Measurements from ENCODE around the gene HMGCS2.
A peak's percentile ranks its signal among the peaks of the same experiment; 100 is the strongest.

The HMGCS2 gene

GRCh38 chr1:119772298-119772697, 3.6 kb upstream of the HMGCS2 start:
- H3K27ac ChIP-seq (ENCODE audit: extremely low read depth, low read depth, low read length), result no peak overlapping the region
- POLR2A ChIA-PET, result no interaction called here
- CTCF ChIA-PET, result no interaction called here

GRCh38 chr1:119771770-119772169, 3.1 kb upstream of the HMGCS2 start:
- POLR2A ChIA-PET, result no interaction called here
- TF ChIP-seq ZNF24 (tag by site-specific recombination; IDR thresholded peaks at IDR 0.05), result no peak
- TF ChIP-seq ZNF510 (tag by site-specific recombination; IDR thresholded peaks at IDR 0.05; ENCODE audit: insufficient replicate concordance), result no peak
- no peak for TF ChIP-seq ZNF518A (tag by site-specific recombination; conservative IDR thresholded peaks at IDR 0.05; ENCODE audit: low read depth)
- TF ChIP-seq MEIS1 (CRISPR knock-in tag; IDR thresholded peaks at IDR 0.05; ENCODE audit: borderline replicate concordance), result no peak
- TF ChIP-seq GLIS1 (tag by site-specific recombination; IDR thresholded peaks at IDR 0.05), result no peak
- TF ChIP-seq PATZ1 (tag by site-specific recombination; IDR thresholded peaks at IDR 0.05), result no peak
- no peak for TF ChIP-seq MYNN (tag by site-specific recombination; IDR thresholded peaks at IDR 0.05; ENCODE audit: borderline replicate concordance)
- TF ChIP-seq ZNF585B (tag by site-specific recombination; IDR thresholded peaks at IDR 0.05), result no peak
- TF ChIP-seq ZSCAN18 (tag by site-specific recombination; IDR thresholded peaks at IDR 0.05), result no peak
- TF ChIP-seq ZNF112 (tag by site-specific recombination; IDR thresholded peaks at IDR 0.05), result no peak
- TF ChIP-seq ZNF529 (tag by site-specific recombination; IDR thresholded peaks at IDR 0.05; ENCODE audit: insufficient replicate concordance), result no peak
- no peak for TF ChIP-seq ZNF623 (tag by site-specific recombination; IDR thresholded peaks at IDR 0.05)
- no peak for TF ChIP-seq ZNF324 (tag by site-specific recombination; IDR thresholded peaks at IDR 0.05)
- no peak for TF ChIP-seq ZBTB1 (tag by site-specific recombination; IDR thresholded peaks at IDR 0.05)
- no peak for TF ChIP-seq ZNF239 (tag by site-specific recombination; IDR thresholded peaks at IDR 0.05)
- no peak for TF ChIP-seq ZNF830 (tag by site-specific recombination; IDR thresholded peaks at IDR 0.05; ENCODE audit: low read depth)
- no peak for TF ChIP-seq ZXDB (tag by site-specific recombination; IDR thresholded peaks at IDR 0.05)
- no peak for TF ChIP-seq ZNF555 (tag by site-specific recombination; conservative IDR thresholded peaks at IDR 0.05)
- Histone ChIP-seq H3K27ac (ENCODE audit: extremely low read depth, low read depth, low read length) (no peak overlapping the region), H3K9me3 (ENCODE audit: control insufficient read depth, insufficient read depth, low read depth, low read length) (no peaks in the 10 kb centered on the region), H3K36me3 (ENCODE audit: control insufficient read depth in 2 of 2, insufficient read depth in 1 of 2, low read length in 2 of 2) (no peaks in the 10 kb centered on the region), H3K4me3 (ENCODE audit: low read depth, low read length) (no peak overlapping the region), H3K4me1 (ENCODE audit: control insufficient read depth, insufficient read depth, low read length) (peaks cover 12% of the 10 kb centered on the region; the same call in 1 of the 2 replicates)
- CTCF ChIA-PET, result interaction anchor here (0.6 to 1.4 kb wide), 3 partner anchors 35 to 160 kb away, joined by 3 to 4 read pairs (median 3); no protein-coding TSS in a partner anchor

More at GRCh38 chr1:119772298-119772697, 3.6 kb upstream of the HMGCS2 start:
- Histone ChIP-seq H3K4me3 (ENCODE audit: low read depth, low read length) (no peak overlapping the region), H3K9me3 (ENCODE audit: control insufficient read depth, insufficient read depth, low read depth, low read length) (no peaks in the 10 kb centered on the region), H3K4me1 (ENCODE audit: control insufficient read depth, insufficient read depth, low read length) (peaks cover 11% of the 10 kb centered on the region; the same call in 1 of the 2 replicates), H3K36me3 (ENCODE audit: control insufficient read depth in 2 of 2, insufficient read depth in 1 of 2, low read length in 2 of 2) (no peaks in the 10 kb centered on the region)
- TF ChIP-seq ZNF510 (tag by site-specific recombination; IDR thresholded peaks at IDR 0.05; ENCODE audit: insufficient replicate concordance) (no peak), ZNF580 (tag by site-specific recombination; IDR thresholded peaks at IDR 0.05) (0 out of 2 replicates have a peak, but pooled peaks have one; percentile 51), WT1 (tag by site-specific recombination; IDR thresholded peaks at IDR 0.05) (no peak), ZNF664 (tag by site-specific recombination; IDR thresholded peaks at IDR 0.05) (peak; percentile 61), ZBTB26 (tag by site-specific recombination; optimal IDR thresholded peaks at IDR 0.05) (no peak)
